K562 (cell line): ENCODE data around the gene HOXA1. TPM values are rescaled to one million over a fixed set of nuclear protein-coding genes. Genes with fewer than 3 reads are reported as not detected.

ENCODE experiments used
- ATAC-seq: fragments of 200-7000 bp; cut with Tn5 transposase; 3 replicates; pipeline ENCODE4 v1.9.1; 2020; ENCODE audit warnings: moderate library complexity
- BruUV-seq: library from RNA; stranded (reverse); fragments of 400-500 nt; replicated peaks from 2 replicates; lab custom pipeline; 2021; lab: Mats Ljungman, UMichigan
- CTCF ChIA-PET: fragments of 300-600 bp; formaldehyde crosslinking; extraction: SDS; loops from one replicate; lab custom pipeline; 2021; ENCODE audit warnings: low intra/inter-chr PET ratio; lab: Yijun Ruan, JAX
- POLR2A ChIA-PET: fragments of 300-600, 350-650 bp; sonication (Branson Sonifier 250); formaldehyde crosslinking; extraction: SDS; loops from one replicate; lab custom pipeline; 2021; ENCODE audit warnings: antibody characterized with exemption, inconsistent platforms; lab: Yijun Ruan, JAX
- DNase-seq, 4 experiments: peaks; one replicate each; pipeline versions ENCODE4 v3.0.0 to v3.0.0-alpha.2; 2011 to 2018; ENCODE audit warnings: low spot score in 3 of 4, mixed read lengths in 3 of 4; ENCODE audit errors: extremely low read depth in 1 of 4
- FAIRE-seq: peaks from 2 replicates; lab custom pipeline; 2011; peaks lifted over from hg19 to GRCh38; lab: Jason Lieb, UNC
- H2AFZ ChIP-seq: 2 replicates; pipeline ENCODE4 v1.6.0; 2011; ENCODE audit warnings: low read depth, low read length, control low read depth, inconsistent platforms
- H3K27ac ChIP-seq: fragments of 200-600 bp; 3 replicates; pipeline ENCODE4 v1.8.0; 2011; ENCODE audit warnings: low read depth, mild to moderate bottlenecking, control low read depth, inconsistent platforms, low read length, moderate library complexity, mixed read lengths; ENCODE audit errors: extremely low read depth
- H3K27me3 ChIP-seq, 2 experiments: fragments of 300-600 bp in 1 of 2; 2 replicates in 1 of 2; 3 replicates in 1 of 2; pipeline versions ENCODE4 v1.6.0 to v1.8.0; 2011; ENCODE audit warnings: inconsistent platforms in 2 of 2, low read length in 2 of 2, mild to moderate bottlenecking in 1 of 2, mixed read lengths in 1 of 2, moderate library complexity in 1 of 2; ENCODE audit not compliant: control insufficient read depth in 2 of 2, insufficient read depth in 2 of 2
- H3K36me3 ChIP-seq: fragments of 300-600 bp; 3 replicates; pipeline ENCODE4 v1.8.0; 2011; ENCODE audit warnings: mild to moderate bottlenecking, low read length, inconsistent platforms; ENCODE audit not compliant: control insufficient read depth, insufficient read depth
- H3K4me1 ChIP-seq, 2 experiments: fragments of 200-600 bp in 1 of 2; replicated peaks in 1 of 2; 2 replicates in 1 of 2; 3 replicates in 1 of 2; pipeline versions ENCODE4 v1.5.1 to v1.8.0; 2011; ENCODE audit warnings: inconsistent platforms in 2 of 2, low read length in 2 of 2, mild to moderate bottlenecking in 1 of 2, mixed read lengths in 1 of 2, moderate library complexity in 1 of 2; ENCODE audit not compliant: control insufficient read depth in 2 of 2, insufficient read depth in 2 of 2
- H3K4me2 ChIP-seq: 2 replicates; pipeline ENCODE4 v1.6.1; 2011; ENCODE audit warnings: low read length, control low read depth, inconsistent platforms, mixed read lengths; ENCODE audit not compliant: insufficient read depth
- H3K4me3 ChIP-seq: fragments of 200-600 bp; sonication (generic), shearing (Covaris generic); 2 replicates; pipeline ENCODE4 v1.5.1; 2016; ENCODE audit warnings: control low read depth, inconsistent platforms
- H3K79me2 ChIP-seq: fragments of 200-600 bp; 3 replicates; pipeline ENCODE4 v1.8.0; 2011; ENCODE audit warnings: low read length, inconsistent platforms; ENCODE audit not compliant: control insufficient read depth, insufficient read depth
- H3K9ac ChIP-seq, 2 experiments: 2 replicates each; pipeline versions ENCODE4 v1.6.0 to v1.6.1; 2011; ENCODE audit warnings: low read depth in 2 of 2, low read length in 2 of 2, control low read depth in 1 of 2, inconsistent platforms in 1 of 2, mild to moderate bottlenecking in 1 of 2, mixed read lengths in 1 of 2; ENCODE audit not compliant: insufficient read depth in 1 of 2
- H3K9me1 ChIP-seq: one replicate; pipeline ENCODE4 v1.6.0; 2011; ENCODE audit warnings: inconsistent platforms, mild to moderate bottlenecking, low read length, moderate library complexity; ENCODE audit not compliant: control insufficient read depth, insufficient read depth
- H3K9me3 ChIP-seq: replicated peaks from 2 replicates; pipeline ENCODE4 v1.5.1; 2011; ENCODE audit warnings: low read depth, low read length, inconsistent platforms; ENCODE audit not compliant: control insufficient read depth, insufficient read depth
- H4K20me1 ChIP-seq: replicated peaks from 2 replicates; pipeline ENCODE4 v1.6.1; 2011; ENCODE audit warnings: low read length, inconsistent platforms, mixed read lengths; ENCODE audit not compliant: control insufficient read depth, insufficient read depth
- ATF1 ChIP-seq, 2 experiments: fragments of 450-650 bp in 1 of 2; IDR thresholded peaks; 2 replicates each; pipeline ENCODE4 v1.6.1; 2016; ENCODE audit warnings: missing compliant biosample characterization in 1 of 2, missing genetic modification characterization in 1 of 2
- HDAC8 ChIP-seq: fragments of 450-650 bp; IDR thresholded peaks from 2 replicates; pipeline ENCODE4 v1.6.1; 2016; ENCODE audit warnings: mild to moderate bottlenecking, missing genetic modification characterization, moderate library complexity, missing compliant biosample characterization
- HNRNPL ChIP-seq: fragments of 200-400 bp; formaldehyde crosslinking; IDR thresholded peaks from 2 replicates; pipeline ENCODE4 v1.6.1; 2017; ENCODE audit warnings: low read depth, mild to moderate bottlenecking, low read length
- IRF1 ChIP-seq: sonication (generic); formaldehyde crosslinking; IDR thresholded peaks from 2 replicates; pipeline ENCODE4 v1.8.0; 2022; ENCODE audit warnings: missing genetic modification reagents, mild to moderate bottlenecking, borderline replicate concordance
- MCM2 ChIP-seq: fragments of 450-650 bp; IDR thresholded peaks from 2 replicates; pipeline ENCODE4 v1.6.1; 2017; ENCODE audit warnings: low read depth, mild to moderate bottlenecking
- MNT ChIP-seq, 2 experiments: fragments of 450-650 bp; conservative IDR thresholded peaks; 2 replicates each; pipeline ENCODE4 v1.6.1; 2017; ENCODE audit warnings: mild to moderate bottlenecking in 2 of 2, moderate library complexity in 2 of 2
- PCBP2 ChIP-seq: fragments of 200-400 bp; formaldehyde crosslinking; IDR thresholded peaks from 2 replicates; pipeline ENCODE4 v1.6.1; 2018; ENCODE audit warnings: low read length, low read depth, mild to moderate bottlenecking, moderate library complexity; ENCODE audit not compliant: poor library complexity, severe bottlenecking
- SIN3A ChIP-seq, 2 experiments: fragments of 150-350 bp in 1 of 2; IDR thresholded peaks; 2 replicates each; pipeline ENCODE4 v1.6.1; 2011 to 2016; ENCODE audit warnings: borderline replicate concordance in 2 of 2, low read depth in 2 of 2, low read length in 2 of 2, mild to moderate bottlenecking in 2 of 2, moderate library complexity in 2 of 2; ENCODE audit not compliant: control insufficient read depth in 1 of 2
- THRB ChIP-seq: fragments of 450-650 bp; formaldehyde crosslinking; conservative IDR thresholded peaks from 2 replicates; pipeline ENCODE4 v1.4.0; 2022; ENCODE audit warnings: mild to moderate bottlenecking, missing genetic modification characterization
- TSC22D4 ChIP-seq: fragments of 450-650 bp; IDR thresholded peaks from 2 replicates; pipeline ENCODE4 v1.6.1; 2016; ENCODE audit warnings: missing genetic modification characterization, missing biosample characterization, control low read depth
- ZBTB49 ChIP-seq: sonication (generic); formaldehyde crosslinking; IDR thresholded peaks from 2 replicates; pipeline ENCODE4 v1.8.0; 2022; ENCODE audit warnings: missing genetic modification reagents, mild to moderate bottlenecking, borderline replicate concordance
- ZNF140 ChIP-seq: fragments of 250-450 bp; sonication (Bioruptor Pico); IDR thresholded peaks from 2 replicates; pipeline ENCODE4 v1.8.0; 2021; ENCODE audit warnings: moderate library complexity, mild to moderate bottlenecking, inconsistent platforms
- ZNF24 ChIP-seq: fragments of 450-650 bp; IDR thresholded peaks from 2 replicates; pipeline ENCODE4 v1.6.1; 2016
- WGBS: fragments of 100-300 bp; shearing (Covaris generic); methylation state at CpG from one replicate; pipeline ENCODE4 v1.1.6; 2016; ENCODE audit warnings: low coverage, mixed read lengths; ENCODE audit not compliant: insufficient coverage; ENCODE audit errors: missing lambda C conversion rate; 5-methylcytosine and 5-hydroxymethylcytosine counted together
- in situ Hi-C: fragments of 300-500 bp; cut with MboI; formaldehyde crosslinking; loops from 4 replicates; pipeline ENCODE4 v1.15.0; 2018; ENCODE audit warnings: inconsistent platforms, mixed read lengths
- intact Hi-C: fragments of 100-400 bp; cut with micrococcal nuclease; formaldehyde crosslinking; loops from 2 replicates; pipeline ENCODE4 v1.14.2; 2022
- polyA plus RNA-seq, 8 experiments: library from polyadenylated mRNA; depleted of rRNA in 4 of 8; stranded (reverse) in 5 of 8; unstranded in 3 of 8; fragments of >200 nt; fragmentation: Nextera tagmentation in 2 of 8; fragmentation: Illumina TruSeq in 1 of 8; extraction: Ambion mirVana in 2 of 8; extraction: Trizol in 1 of 8; gene quantifications; 2 replicates each; pipeline versions ENCODE4 v1.2.1 to v1.2.3, GENCODE V29; 2011 to 2014; ENCODE audit warnings: inconsistent platforms in 1 of 8, missing spikeins in 1 of 8
- total RNA-seq, 7 experiments: library from RNA; depleted of rRNA in 6 of 7; stranded (reverse); fragments of >200 nt in 6 of 7; fragmentation: Illumina TruSeq in 2 of 7; extraction: Trizol in 2 of 7; gene quantifications; 2 replicates each; pipeline versions ENCODE4 v1.2.1 to v1.2.3, GENCODE V29; 2011 to 2021; ENCODE audit warnings: low replicate concordance in 1 of 7

HOXA1 gene
- total and polyA plus RNA-seq, 9 of the 15 experiments (the other 6 are each of a cell fraction or from before 2014, with no cell fraction given), result 0.03 to 0.63 (median 0.09) TPM; not detected in 4

- TF ChIP-seq MNT (conservative IDR thresholded peaks at IDR 0.05) (no peak), HNRNPL (no peak), TSC22D4 (no peak), ZBTB49 (CRISPR knock-in tag) (no peak)
Observed at GRCh38 chr7:27139334-27140125, 43.7 kb upstream of the HOXA1 start (continued).

- no peak for FAIRE-seq
- in situ Hi-C loops, result no loop called here
- no peaks in the 10 kb centered on the region for H3K36me3 ChIP-seq
- peaks cover 6 to 7% of the 10 kb centered on the region in 2 experiments; a peak in 2 of 5 replicates for H3K4me1 ChIP-seq
- no peak for DNase-seq
- H3K4me2 ChIP-seq, result no peak overlapping the region
- H3K4me3 ChIP-seq, result no peak overlapping the region
- 7% methylated on average over 10 of the region's 11 CpGs for WGBS
- no peak overlapping the region for H2AFZ ChIP-seq
- no peaks in the 10 kb centered on the region for H4K20me1 ChIP-seq
- no peaks in the 10 kb centered on the region for H3K9me3 ChIP-seq
- H3K79me2 ChIP-seq, result no peaks in the 10 kb centered on the region
- ChIA-PET POLR2A (no interaction called here), CTCF (no interaction called here)
- ATAC-seq, result no peak
- H3K9me1 ChIP-seq, result no peaks in the 10 kb centered on the region
- no peak overlapping the region for H3K9ac ChIP-seq
- no TSS peak for BruUV-seq
- H3K27me3 ChIP-seq, result peaks cover 30 to 62% of the 10 kb centered on the region in 2 experiments
- H3K27ac ChIP-seq, result no peak overlapping the region
- intact Hi-C loops, result no loop called here
- TF ChIP-seq PCBP2 (no peak), ZNF140 (no peak), MCM2 (no peak), THRB (CRISPR knock-in tag) (no peak), HDAC8 (tag) (no peak), ATF1 (CRISPR knock-in tag; IDR thresholded peaks at IDR 0.05) (no peak), ATF1 (tag; IDR thresholded peaks at IDR 0.05) (no peak), SIN3A (IDR thresholded peaks at IDR 0.05; ENCODE audit: borderline replicate concordance in 2 of 2, control insufficient read depth in 1 of 2, low read depth in 2 of 2, low read length in 2 of 2) (no peak), IRF1 (CRISPR knock-in tag) (no peak), ZNF24 (no peak)
Observed at GRCh38 chr7:27138985-27139333, 43.2 kb upstream of the HOXA1 start.
